Hippocampal formation (tissue), 2 donors: ENCODE results near the gene ODC1.
A peak's percentile ranks its signal among the peaks of the same experiment; 100 is the strongest.

Experiments
- DNase-seq, 2 donors: peaks; one replicate each; lab custom pipeline; 2025; lab: John Stamatoyannopoulos, UW

ODC1 gene

DNA sequence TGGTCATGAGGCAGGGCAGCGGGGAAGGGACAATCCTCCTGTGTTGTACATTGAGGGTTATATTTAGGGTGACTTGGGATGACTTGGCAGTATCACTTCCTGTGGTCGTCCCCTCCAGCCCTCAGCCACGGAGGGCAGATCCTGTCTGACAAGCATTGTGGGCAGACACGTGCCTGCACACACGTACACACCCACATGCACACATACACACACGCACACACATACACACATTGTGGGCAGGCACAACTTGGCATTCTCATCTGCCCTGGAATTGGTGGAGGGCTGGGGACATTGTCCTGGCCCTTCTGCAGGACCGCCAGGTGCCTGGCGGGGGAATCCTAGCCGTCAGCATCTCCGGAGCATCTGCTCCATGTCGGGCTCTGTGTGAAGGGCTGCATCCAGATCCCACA, 47.6 kb downstream of the ODC1 start:
- DNase-seq, result peak in 1 of 2 donors; percentile 24

DNA sequence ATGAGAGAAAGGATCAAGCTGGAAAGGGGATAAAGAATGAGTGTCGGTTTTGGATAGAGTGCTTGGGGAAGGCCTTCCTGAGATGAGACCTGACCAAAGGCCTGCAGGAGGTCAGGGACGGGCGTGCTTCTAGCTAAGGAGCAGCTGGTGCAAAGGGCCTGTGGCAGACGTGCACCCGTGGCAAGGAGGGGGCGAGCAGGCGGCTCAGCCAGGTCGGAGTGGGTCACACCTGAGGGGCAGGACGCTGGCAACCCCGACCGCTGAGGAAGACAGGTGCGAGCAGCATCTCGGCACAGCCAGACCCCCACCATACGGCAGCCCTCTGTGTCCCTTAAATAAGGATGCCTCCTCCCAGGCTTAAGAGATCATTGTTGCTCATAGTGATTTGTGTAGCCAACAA, 48.1 kb downstream of the ODC1 start:
- no peak for DNase-seq

DNA sequence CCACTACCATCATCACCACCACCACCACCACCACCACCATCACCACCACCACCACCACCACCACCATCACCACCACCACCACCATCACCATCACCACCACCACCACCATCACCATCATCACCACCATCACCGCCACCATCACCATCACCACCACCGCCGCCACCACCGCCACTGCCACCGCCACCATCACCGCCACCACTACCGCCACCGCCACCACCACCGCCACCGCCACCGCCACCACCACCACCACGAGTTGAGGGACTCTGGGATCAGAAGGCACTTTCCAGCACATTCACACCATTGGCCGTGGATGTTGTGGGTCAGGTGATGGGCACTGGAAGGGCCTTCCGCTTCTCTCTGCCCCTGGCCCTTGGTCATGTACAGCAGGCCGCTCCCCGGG, 48.8 kb downstream of the ODC1 start:
- DNase-seq, result no peak

- DNase-seq, result no peak
Measured at GRCh38 chr2:10398496-10398895, 49.6 kb downstream of the ODC1 start.

- DNase-seq, result no peak
Measured at GRCh38 chr2:10397878-10398277, 50.2 kb downstream of the ODC1 start.

GRCh38 chr2:10397297-10397875, 50.7 kb downstream of the ODC1 start:
- DNase-seq, result no peak

- no peak for DNase-seq
Measured at GRCh38 chr2:10396464-10396863, 51.7 kb downstream of the ODC1 start.

DNA sequence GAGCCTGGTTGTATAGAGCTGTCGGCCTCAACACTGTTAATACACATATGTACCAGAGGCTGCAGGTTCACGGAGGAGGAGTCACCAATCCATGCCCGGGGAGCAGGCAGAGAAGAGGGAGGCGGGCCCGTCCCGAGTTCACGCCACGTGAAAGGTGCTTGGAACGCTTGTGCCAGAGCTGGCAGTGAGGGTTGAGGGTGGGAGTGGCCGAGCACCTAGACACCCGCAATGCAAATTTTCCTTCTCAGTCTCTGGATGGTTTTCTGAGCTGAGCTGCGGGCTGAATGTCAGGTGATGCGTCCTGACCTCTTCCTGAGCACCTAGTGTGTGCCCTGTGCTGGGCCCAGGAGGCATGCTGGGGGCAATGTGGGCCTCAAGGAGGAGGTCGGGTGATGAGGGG, 52.2 kb downstream of the ODC1 start:
- DNase-seq, result no peak

DNA sequence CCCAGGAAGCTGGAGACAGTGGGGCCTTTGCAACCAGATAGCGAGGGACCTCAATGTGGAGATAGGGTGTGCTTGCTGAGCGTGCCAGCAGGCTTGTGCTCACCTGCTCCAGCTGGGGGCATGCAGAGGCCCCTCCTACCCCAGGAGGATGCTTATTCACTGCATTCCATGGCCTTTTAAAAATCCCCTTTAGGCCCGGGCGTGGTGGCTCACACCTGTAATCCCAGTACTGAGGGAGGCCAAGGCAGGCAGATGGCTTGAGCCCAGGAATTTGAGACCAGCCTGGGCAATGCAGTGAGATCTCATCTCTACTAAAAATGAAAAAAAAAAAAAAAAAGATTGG, 54.5 kb downstream of the ODC1 start:
- no peak for DNase-seq

DNA sequence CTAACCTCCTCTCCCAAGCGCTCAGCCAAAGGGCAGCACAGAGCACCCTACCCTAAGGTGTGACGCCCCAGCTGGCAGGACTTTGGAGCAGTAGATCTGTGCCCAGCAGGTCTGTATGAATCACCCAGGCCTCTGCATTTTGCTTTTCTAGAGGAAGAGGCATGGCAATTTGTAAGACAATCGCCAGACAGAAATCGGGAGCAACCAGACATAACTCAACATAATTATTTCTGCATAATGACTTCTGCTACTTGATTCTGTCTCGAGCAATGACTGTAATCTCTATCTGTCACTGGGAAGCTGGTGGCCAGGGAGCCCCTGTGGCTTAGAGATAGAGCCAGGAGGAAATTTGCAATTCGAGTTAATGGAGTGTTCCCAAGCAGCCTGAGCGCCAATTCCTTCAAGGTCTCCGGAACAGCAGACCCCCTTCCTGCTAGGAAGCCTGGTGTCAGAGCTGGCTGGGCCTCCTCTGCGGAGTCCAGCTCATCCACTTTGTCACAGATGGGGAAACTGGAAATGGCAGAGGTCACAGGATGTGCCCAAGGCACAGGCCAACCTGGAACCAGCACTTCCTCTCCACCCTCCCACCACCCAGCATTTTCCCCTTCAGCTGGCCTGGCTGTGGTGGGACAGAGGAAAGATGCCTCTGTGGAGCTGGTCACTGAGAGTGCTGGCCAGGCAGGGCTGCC, 55.0 kb downstream of the ODC1 start:
- DNase-seq, result no peak

GRCh38 chr2:10392548-10392947, 55.6 kb downstream of the ODC1 start:
- DNase-seq, result no peak

DNA sequence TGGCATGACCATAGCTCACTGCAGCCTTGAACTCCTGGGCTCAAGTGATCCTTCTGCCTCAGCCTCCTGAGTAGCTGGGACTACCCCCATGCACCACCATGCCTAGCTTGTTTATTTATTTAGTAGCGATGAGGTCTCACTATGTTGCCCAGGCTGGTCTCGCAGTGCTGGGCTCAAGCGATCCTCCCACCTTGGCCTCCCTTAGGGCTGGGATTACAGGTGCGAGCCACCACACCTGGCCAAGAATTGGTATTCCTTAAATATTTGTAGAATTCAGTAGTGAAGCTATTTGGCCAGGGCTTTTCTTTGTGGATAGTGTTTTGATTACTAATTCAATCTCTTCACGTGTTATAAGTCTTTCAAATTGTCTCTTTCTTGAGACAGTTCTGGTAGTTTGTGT, 56.0 kb downstream of the ODC1 start:
- DNase-seq, result no peak

GRCh38 chr2:10390369-10390801, 57.7 kb downstream of the ODC1 start:
- DNase-seq, result no peak
